Measurements from ENCODE around the gene CASTOR1.

CASTOR1 gene

GRCh38 chr22:30320021-30320556 lies 30.8 kb upstream of the CASTOR1 start:
- Histone ChIP-seq H3K9me2 (ENCODE audit: low read depth, low read length) (no peaks in the 10 kb centered on the region), H3F3A (ENCODE audit: insufficient read depth, low read length) (no peaks in the 10 kb centered on the region), H3K4me1 (ENCODE audit: insufficient read depth, low read length, severe bottlenecking) (peaks cover 7% of the 10 kb centered on the region), H2AFZ (ENCODE audit: low read length) (no peak overlapping the region), H3K4me3 (ENCODE audit: low read depth, low read length, poor library complexity, severe bottlenecking) (no peak overlapping the region), H3K4me2 (ENCODE audit: low read length) (no peak overlapping the region), H3K9ac (ENCODE audit: low read length) (no peak overlapping the region), H3K36me3 (ENCODE audit: insufficient read depth, low read length) (peaks cover 3% of the 10 kb centered on the region; the same call in 1 of the 2 replicates), H3K79me2 (ENCODE audit: insufficient read depth, low read length) (no peaks in the 10 kb centered on the region), H3K27ac (ENCODE audit: low read depth, low read length, poor library complexity, severe bottlenecking) (no peak overlapping the region), H3K27me3 (ENCODE audit: insufficient read depth, low read length) (no peaks in the 10 kb centered on the region), H4K20me1 (ENCODE audit: insufficient read depth, low read length) (no peaks in the 10 kb centered on the region), H3K9me3 (ENCODE audit: low read length) (no peaks in the 10 kb centered on the region)
- TF ChIP-seq EZH2 (IDR thresholded peaks at IDR 0.05; ENCODE audit: borderline replicate concordance, low read length): no peak
- TF ChIP-seq, protein P1, sequence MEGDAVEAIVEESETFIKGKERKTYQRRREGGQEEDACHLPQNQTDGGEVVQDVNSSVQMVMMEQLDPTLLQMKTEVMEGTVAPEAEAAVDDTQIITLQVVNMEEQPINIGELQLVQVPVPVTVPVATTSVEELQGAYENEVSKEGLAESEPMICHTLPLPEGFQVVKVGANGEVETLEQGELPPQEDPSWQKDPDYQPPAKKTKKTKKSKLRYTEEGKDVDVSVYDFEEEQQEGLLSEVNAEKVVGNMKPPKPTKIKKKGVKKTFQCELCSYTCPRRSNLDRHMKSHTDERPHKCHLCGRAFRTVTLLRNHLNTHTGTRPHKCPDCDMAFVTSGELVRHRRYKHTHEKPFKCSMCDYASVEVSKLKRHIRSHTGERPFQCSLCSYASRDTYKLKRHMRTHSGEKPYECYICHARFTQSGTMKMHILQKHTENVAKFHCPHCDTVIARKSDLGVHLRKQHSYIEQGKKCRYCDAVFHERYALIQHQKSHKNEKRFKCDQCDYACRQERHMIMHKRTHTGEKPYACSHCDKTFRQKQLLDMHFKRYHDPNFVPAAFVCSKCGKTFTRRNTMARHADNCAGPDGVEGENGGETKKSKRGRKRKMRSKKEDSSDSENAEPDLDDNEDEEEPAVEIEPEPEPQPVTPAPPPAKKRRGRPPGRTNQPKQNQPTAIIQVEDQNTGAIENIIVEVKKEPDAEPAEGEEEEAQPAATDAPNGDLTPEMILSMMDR (IDR thresholded peaks at IDR 0.05; ENCODE audit: low read length): no peak

- H3K9ac ChIP-seq (ENCODE audit: low read length): no peak overlapping the region
- H3F3A ChIP-seq (ENCODE audit: insufficient read depth, low read length): no peaks in the 10 kb centered on the region
- H3K9me3 ChIP-seq (ENCODE audit: low read length): no peaks in the 10 kb centered on the region
- TF ChIP-seq EZH2 (IDR thresholded peaks at IDR 0.05; ENCODE audit: borderline replicate concordance, low read length): no peak
- TF ChIP-seq, protein P1 (IDR thresholded peaks at IDR 0.05; ENCODE audit: low read length): no peak
- no peak overlapping the region for H3K27ac ChIP-seq (ENCODE audit: low read depth, low read length, poor library complexity, severe bottlenecking)
- no peak overlapping the region for H3K4me3 ChIP-seq (ENCODE audit: low read depth, low read length, poor library complexity, severe bottlenecking)
- H3K9me2 ChIP-seq (ENCODE audit: low read depth, low read length): no peaks in the 10 kb centered on the region
- H3K4me2 ChIP-seq (ENCODE audit: low read length): no peak overlapping the region
- no peaks in the 10 kb centered on the region for H3K4me1 ChIP-seq (ENCODE audit: insufficient read depth, low read length, severe bottlenecking)
- peaks cover 7% of the 10 kb centered on the region; the same call in 1 of the 2 replicates for H3K36me3 ChIP-seq (ENCODE audit: insufficient read depth, low read length)
- no peaks in the 10 kb centered on the region for H4K20me1 ChIP-seq (ENCODE audit: insufficient read depth, low read length)
- no peaks in the 10 kb centered on the region for H3K27me3 ChIP-seq (ENCODE audit: insufficient read depth, low read length)
- H2AFZ ChIP-seq (ENCODE audit: low read length): no peak overlapping the region
- no peaks in the 10 kb centered on the region for H3K79me2 ChIP-seq (ENCODE audit: insufficient read depth, low read length)
Observed at GRCh38 chr22:30318799-30319419, 29.6 kb upstream of the CASTOR1 start.

DNA sequence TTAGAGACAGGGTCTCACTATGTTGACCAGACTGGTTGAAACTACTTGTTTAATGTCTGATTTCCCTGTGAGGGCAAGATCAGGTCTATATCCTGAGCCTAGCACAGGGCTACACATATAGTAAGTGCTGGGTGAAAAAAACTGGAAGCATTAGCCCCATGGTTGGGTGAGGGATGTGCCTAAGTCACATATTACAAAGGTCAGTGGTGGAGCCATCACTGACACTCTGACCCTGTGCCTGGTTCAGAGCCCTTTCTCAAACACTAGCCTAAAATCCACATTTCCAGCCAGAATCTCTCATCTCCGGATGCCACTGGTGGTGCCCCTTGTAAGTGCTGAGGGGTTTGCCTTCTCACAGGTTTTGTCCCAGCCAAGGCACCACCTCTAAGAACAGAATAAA lies 28.5 kb upstream of the CASTOR1 start:
- no peak overlapping the region for H3K27ac ChIP-seq (ENCODE audit: low read depth, low read length, poor library complexity, severe bottlenecking)
- no peaks in the 10 kb centered on the region for H3K9me3 ChIP-seq (ENCODE audit: low read length)
- no peak overlapping the region for H2AFZ ChIP-seq (ENCODE audit: low read length)
- no peak overlapping the region for H3K4me2 ChIP-seq (ENCODE audit: low read length)
- no peak overlapping the region for H3K4me3 ChIP-seq (ENCODE audit: low read depth, low read length, poor library complexity, severe bottlenecking)
- H3K36me3 ChIP-seq (ENCODE audit: insufficient read depth, low read length): peaks cover 4% of the 10 kb centered on the region; the same call in 1 of the 2 replicates
- H3K9ac ChIP-seq (ENCODE audit: low read length): no peak overlapping the region
- H3F3A ChIP-seq (ENCODE audit: insufficient read depth, low read length): no peaks in the 10 kb centered on the region
- no peaks in the 10 kb centered on the region for H3K79me2 ChIP-seq (ENCODE audit: insufficient read depth, low read length)
- no peaks in the 10 kb centered on the region for H3K9me2 ChIP-seq (ENCODE audit: low read depth, low read length)
- no peak for TF ChIP-seq EZH2 (IDR thresholded peaks at IDR 0.05; ENCODE audit: borderline replicate concordance, low read length)
- TF ChIP-seq, protein P1 (IDR thresholded peaks at IDR 0.05; ENCODE audit: low read length): no peak
- H3K27me3 ChIP-seq (ENCODE audit: insufficient read depth, low read length): no peaks in the 10 kb centered on the region
- H3K4me1 ChIP-seq (ENCODE audit: insufficient read depth, low read length, severe bottlenecking): no peaks in the 10 kb centered on the region
- H4K20me1 ChIP-seq (ENCODE audit: insufficient read depth, low read length): no peaks in the 10 kb centered on the region
